ENCODE measurements around the gene EFCAB9.

GRCh38 chr5:172162987-172163343 is 31.0 kb upstream of the EFCAB9 start:
- TF ChIP-seq SUZ12 (IDR thresholded peaks at IDR 0.05) (no peak), LEF1 (IDR thresholded peaks at IDR 0.05; ENCODE audit: borderline replicate concordance) (no peak)
